ENCODE results near the gene PMIS2. TPM values are rescaled to one million over a fixed set of nuclear protein-coding genes. Genes with fewer than 3 reads are reported as not detected.

Gene PMIS2
- total RNA-seq, 1 donor from 2014 or later = not detected

DNA sequence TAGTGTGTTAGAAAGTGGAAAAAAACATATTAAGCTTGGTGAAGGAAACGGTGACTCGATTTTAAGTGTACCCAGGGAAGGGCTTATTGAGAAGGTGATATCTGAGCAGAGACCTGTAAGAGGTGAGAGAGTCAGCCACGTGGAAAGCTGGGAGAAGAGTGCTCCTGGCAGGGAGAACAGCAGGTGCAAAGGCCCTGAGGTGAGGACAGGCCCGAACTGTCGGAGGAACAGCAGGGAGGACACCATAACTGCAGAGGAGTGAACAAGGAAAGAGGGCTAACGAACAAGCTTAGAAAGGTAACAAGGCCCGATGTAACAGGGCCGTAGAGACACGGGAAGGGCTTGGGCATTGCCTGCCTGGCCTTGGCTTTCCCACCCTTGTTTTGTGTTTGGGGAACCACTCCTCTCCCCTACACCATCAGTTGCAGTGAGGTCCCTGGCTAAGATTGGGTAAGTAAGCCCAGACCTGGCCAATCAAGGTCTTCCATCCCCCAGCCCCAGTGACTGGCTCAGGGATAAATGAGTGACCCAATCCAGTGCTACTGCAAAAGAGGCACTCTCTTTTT is 29.9 kb upstream of the PMIS2 start:
- no peak overlapping the region for H3K4me3 Mint-ChIP-seq (ENCODE audit: unreplicated experiment)
- H3K4me1 Mint-ChIP-seq (ENCODE audit: low read depth, unreplicated experiment) = no peaks in the 10 kb centered on the region
- H3K36me3 Mint-ChIP-seq (ENCODE audit: low read depth, unreplicated experiment) = no peaks in the 10 kb centered on the region
- no peaks in the 10 kb centered on the region for H3K9me3 Mint-ChIP-seq (ENCODE audit: unreplicated experiment)
- no peak overlapping the region for H3K27ac Mint-ChIP-seq (ENCODE audit: unreplicated experiment)
- Histone ChIP-seq H2AFZ (ENCODE audit: low read depth, low read length) (no peak overlapping the region), H3K4me2 (ENCODE audit: low read length) (no peak overlapping the region), H3K27me3 (ENCODE audit: insufficient read depth, low read length) (peaks cover 11% of the 10 kb centered on the region), H3K27ac (ENCODE audit: low read depth, low read length) (no peak overlapping the region), H3K9me3 (ENCODE audit: insufficient read depth, low read depth, low read length) (no peaks in the 10 kb centered on the region), H3K36me3 (ENCODE audit: insufficient read depth, low read length) (no peaks in the 10 kb centered on the region), H3K79me2 (ENCODE audit: insufficient read depth, low read length) (no peaks in the 10 kb centered on the region), H4K20me1 (ENCODE audit: insufficient read depth, low read length) (no peaks in the 10 kb centered on the region), H3K9ac (ENCODE audit: low read length) (no peak overlapping the region), H3K4me3 (ENCODE audit: insufficient read depth, low read depth, low read length) (no peak overlapping the region), H3K4me1 (ENCODE audit: insufficient read depth, low read length) (peaks cover 2% of the 10 kb centered on the region)
- no peak for TF ChIP-seq EZH2 (IDR thresholded peaks at IDR 0.05; ENCODE audit: insufficient read depth, low read length)
- TF ChIP-seq, protein P1, sequence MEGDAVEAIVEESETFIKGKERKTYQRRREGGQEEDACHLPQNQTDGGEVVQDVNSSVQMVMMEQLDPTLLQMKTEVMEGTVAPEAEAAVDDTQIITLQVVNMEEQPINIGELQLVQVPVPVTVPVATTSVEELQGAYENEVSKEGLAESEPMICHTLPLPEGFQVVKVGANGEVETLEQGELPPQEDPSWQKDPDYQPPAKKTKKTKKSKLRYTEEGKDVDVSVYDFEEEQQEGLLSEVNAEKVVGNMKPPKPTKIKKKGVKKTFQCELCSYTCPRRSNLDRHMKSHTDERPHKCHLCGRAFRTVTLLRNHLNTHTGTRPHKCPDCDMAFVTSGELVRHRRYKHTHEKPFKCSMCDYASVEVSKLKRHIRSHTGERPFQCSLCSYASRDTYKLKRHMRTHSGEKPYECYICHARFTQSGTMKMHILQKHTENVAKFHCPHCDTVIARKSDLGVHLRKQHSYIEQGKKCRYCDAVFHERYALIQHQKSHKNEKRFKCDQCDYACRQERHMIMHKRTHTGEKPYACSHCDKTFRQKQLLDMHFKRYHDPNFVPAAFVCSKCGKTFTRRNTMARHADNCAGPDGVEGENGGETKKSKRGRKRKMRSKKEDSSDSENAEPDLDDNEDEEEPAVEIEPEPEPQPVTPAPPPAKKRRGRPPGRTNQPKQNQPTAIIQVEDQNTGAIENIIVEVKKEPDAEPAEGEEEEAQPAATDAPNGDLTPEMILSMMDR (IDR thresholded peaks at IDR 0.05; ENCODE audit: insufficient read depth, low read depth, low read length) = no peak
- peaks cover 68% of the 10 kb centered on the region for H3K27me3 Mint-ChIP-seq (ENCODE audit: low read depth, unreplicated experiment)
- DNase-seq (ENCODE audit: low read depth) (no peak), FAIRE-seq (no peak)

DNA sequence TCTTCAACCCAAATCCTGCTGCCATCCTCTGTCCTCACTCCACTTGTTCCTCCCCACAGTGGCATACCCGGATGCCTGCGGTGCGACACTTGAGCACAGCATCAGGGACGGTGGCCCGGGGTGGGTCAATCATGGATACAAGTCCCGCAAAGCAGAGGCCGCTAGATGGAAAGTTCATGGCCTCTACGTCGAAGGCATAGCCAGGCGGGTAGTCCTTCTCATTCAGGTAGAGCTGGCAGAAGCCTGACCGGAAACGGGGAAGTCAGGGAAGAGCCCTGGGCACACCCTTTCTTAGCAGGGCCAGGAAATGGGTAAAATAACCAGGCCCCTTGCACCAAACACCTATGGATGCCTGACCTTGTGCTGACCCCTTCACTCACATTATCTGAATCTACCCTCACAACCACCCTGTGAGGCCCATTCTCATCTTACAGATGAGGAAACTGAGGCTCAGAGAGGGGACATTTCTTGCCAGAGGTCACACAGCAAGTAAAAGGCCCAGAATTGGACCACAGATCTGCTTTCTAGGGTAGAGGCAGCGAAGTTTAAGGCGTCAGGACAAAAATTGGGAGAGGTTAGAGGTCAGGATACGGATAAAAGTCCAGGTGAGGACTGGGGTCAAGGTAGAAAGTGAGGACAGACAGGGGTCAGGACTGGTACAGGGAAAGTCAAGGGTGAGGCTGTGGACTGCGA is 29.0 kb upstream of the PMIS2 start:
- Histone ChIP-seq H3K4me1 (ENCODE audit: insufficient read depth, low read length) (peaks cover 2% of the 10 kb centered on the region), H3K4me2 (ENCODE audit: low read length) (peak overlapping the region; percentile 86), H3K4me3 (ENCODE audit: insufficient read depth, low read depth, low read length) (no peak overlapping the region), H3K79me2 (ENCODE audit: insufficient read depth, low read length) (no peaks in the 10 kb centered on the region), H3K9ac (ENCODE audit: low read length) (no peak overlapping the region), H3K27ac (ENCODE audit: low read depth, low read length) (no peak overlapping the region), H3K36me3 (ENCODE audit: insufficient read depth, low read length) (no peaks in the 10 kb centered on the region), H4K20me1 (ENCODE audit: insufficient read depth, low read length) (no peaks in the 10 kb centered on the region), H3K27me3 (ENCODE audit: insufficient read depth, low read length) (peaks cover 12% of the 10 kb centered on the region), H2AFZ (ENCODE audit: low read depth, low read length) (peak overlapping the region; percentile 63), H3K9me3 (ENCODE audit: insufficient read depth, low read depth, low read length) (no peaks in the 10 kb centered on the region)
- Mint-ChIP-seq H3K36me3 (ENCODE audit: low read depth, unreplicated experiment) (no peaks in the 10 kb centered on the region), H3K27me3 (ENCODE audit: low read depth, unreplicated experiment) (peaks cover 76% of the 10 kb centered on the region), H3K4me3 (ENCODE audit: unreplicated experiment) (peak overlapping the region; percentile 10), H3K9me3 (ENCODE audit: unreplicated experiment) (no peaks in the 10 kb centered on the region), H3K4me1 (ENCODE audit: low read depth, unreplicated experiment) (no peaks in the 10 kb centered on the region), H3K27ac (ENCODE audit: unreplicated experiment) (no peak overlapping the region)
- DNase-seq (ENCODE audit: low read depth) (no peak), FAIRE-seq (no peak)
- TF ChIP-seq, protein P1 (IDR thresholded peaks at IDR 0.05; ENCODE audit: insufficient read depth, low read depth, low read length) = no peak
- TF ChIP-seq EZH2 (IDR thresholded peaks at IDR 0.05; ENCODE audit: insufficient read depth, low read length) = no peak
